H1 (cell line): ENCODE data around the gene MRTFB. TPM values are rescaled to one million over a fixed set of nuclear protein-coding genes. Genes with fewer than 3 reads are reported as not detected.

Source experiments
- CTCF ChIA-PET: fragments of 300-600 bp; sonication (Branson Sonifier 250); formaldehyde crosslinking; loops from one replicate; lab custom pipeline; 2021; ENCODE audit not compliant: partially characterized antibody; lab: Charles Lee
- POLR2A ChIA-PET: fragments of 300-600 bp; sonication (Branson Sonifier 250); formaldehyde crosslinking; loops from one replicate; lab custom pipeline; 2021; ENCODE audit warnings: inconsistent platforms; ENCODE audit not compliant: partially characterized antibody; lab: Charles Lee
- DNase-seq, 2 experiments: peaks; one replicate each; pipeline versions ENCODE4 v3.0.0 to v3.0.0-alpha.2; 2010 to 2022; ENCODE audit warnings: low spot score in 2 of 2, low read depth in 1 of 2, mixed read lengths in 1 of 2
- FAIRE-seq: peaks from 2 replicates; lab custom pipeline; 2011; peaks lifted over from hg19 to GRCh38; lab: Jason Lieb, UNC
- H2AFZ ChIP-seq: 2 replicates; pipeline ENCODE4 v1.8.1; 2012; ENCODE audit warnings: low read length, inconsistent platforms
- H2AK5ac ChIP-seq: 2 replicates; pipeline ENCODE4 v1.6.1; 2013; ENCODE audit warnings: low read depth, low read length
- H2BK120ac ChIP-seq: replicated peaks from 2 replicates; pipeline ENCODE3; 2013; ENCODE audit warnings: low read depth, low read length, inconsistent platforms
- H2BK12ac ChIP-seq: 2 replicates; pipeline ENCODE4 v1.6.1; 2013; ENCODE audit warnings: low read depth, low read length
- H2BK15ac ChIP-seq: 2 replicates; pipeline ENCODE4 v1.6.1; 2013; ENCODE audit warnings: low read length
- H2BK20ac ChIP-seq: 2 replicates; pipeline ENCODE4 v1.6.1; 2013; ENCODE audit warnings: low read length
- H2BK5ac ChIP-seq: 2 replicates; pipeline ENCODE4 v1.6.1; 2013; ENCODE audit warnings: low read depth, low read length
- H3K14ac ChIP-seq: 2 replicates; pipeline ENCODE4 v1.6.1; 2013; ENCODE audit warnings: inconsistent platforms; ENCODE audit not compliant: insufficient read length
- H3K18ac ChIP-seq: 2 replicates; pipeline ENCODE4 v1.6.1; 2013; ENCODE audit warnings: low read length; ENCODE audit errors: extremely low read depth
- H3K23ac ChIP-seq: 2 replicates; pipeline ENCODE4 v1.6.1; 2013; ENCODE audit warnings: inconsistent platforms; ENCODE audit not compliant: insufficient read length
- H3K23me2 ChIP-seq: 2 replicates; pipeline ENCODE4 v1.6.1; 2013; ENCODE audit warnings: low read depth, low read length
- H3K27ac ChIP-seq: 2 replicates; pipeline ENCODE4 v1.6.1; 2011; ENCODE audit warnings: low read depth, low read length, inconsistent platforms
- H3K27me3 ChIP-seq, 4 experiments: replicated peaks in 1 of 4; 1 replicate in 1 of 4; 2 replicates in 3 of 4; pipeline versions ENCODE4 v1.6.1 to v1.8.1; 2011 to 2013; ENCODE audit warnings: low read length in 3 of 4, mild to moderate bottlenecking in 3 of 4, inconsistent platforms in 2 of 4, mixed read lengths in 2 of 4, moderate library complexity in 1 of 4; ENCODE audit not compliant: control insufficient read depth in 3 of 4, insufficient read depth in 3 of 4; ENCODE audit errors: extremely low read depth in 1 of 4
- H3K36me3 ChIP-seq, 4 experiments: 2 replicates each; pipeline versions ENCODE4 v1.6.1 to v1.8.1; 2011 to 2013; ENCODE audit warnings: mild to moderate bottlenecking in 4 of 4, low read length in 3 of 4, moderate library complexity in 2 of 4, control low read depth in 1 of 4, inconsistent platforms in 1 of 4; ENCODE audit not compliant: insufficient read depth in 4 of 4, control insufficient read depth in 2 of 4
- H3K4ac ChIP-seq: replicated peaks from 2 replicates; pipeline ENCODE3; 2013; ENCODE audit warnings: low read length, low read depth, mixed read lengths, inconsistent platforms; ENCODE audit not compliant: insufficient read length
- H3K4me1 ChIP-seq, 4 experiments: replicated peaks in 1 of 4; 1 replicate in 1 of 4; 2 replicates in 3 of 4; pipeline versions ENCODE4 v1.6.1 to v1.8.1; 2011 to 2013; ENCODE audit warnings: low read length in 3 of 4, inconsistent platforms in 2 of 4, mixed read lengths in 1 of 4; ENCODE audit not compliant: insufficient read depth in 4 of 4, control insufficient read depth in 3 of 4
- H3K4me2 ChIP-seq, 2 experiments: 2 replicates each; pipeline versions ENCODE4 v1.6.1 to v1.8.1; 2011 to 2013; ENCODE audit warnings: low read depth in 2 of 2, low read length in 2 of 2, control low read depth in 1 of 2, inconsistent platforms in 1 of 2, mild to moderate bottlenecking in 1 of 2; ENCODE audit not compliant: insufficient read depth in 1 of 2
- H3K4me3 ChIP-seq, 4 experiments: fragments of 200-600, 300-600 bp in 1 of 4; sonication (generic), shearing (Covaris generic), sonication (Bioruptor Twin) in 1 of 4; 2 replicates each; pipeline versions ENCODE4 v1.5.1 to v1.8.1; 2011 to 2016; ENCODE audit warnings: low read length in 4 of 4, low read depth in 3 of 4, control low read depth in 2 of 4, inconsistent platforms in 2 of 4, mild to moderate bottlenecking in 2 of 4, mixed read lengths in 1 of 4, moderate library complexity in 1 of 4; ENCODE audit not compliant: insufficient read depth in 2 of 4; ENCODE audit errors: extremely low read depth in 1 of 4
- H3K56ac ChIP-seq: replicated peaks from 2 replicates; pipeline ENCODE3; 2013; ENCODE audit warnings: low read depth, mild to moderate bottlenecking, mixed read lengths, low read length, inconsistent platforms; ENCODE audit not compliant: insufficient read length
- H3K79me1 ChIP-seq: 2 replicates; pipeline ENCODE4 v1.6.1; 2013; ENCODE audit warnings: low read depth, low read length, control low read depth
- H3K79me2 ChIP-seq, 2 experiments: 2 replicates each; pipeline versions ENCODE4 v1.6.1 to v1.8.1; 2012 to 2013; ENCODE audit warnings: low read length in 2 of 2, mild to moderate bottlenecking in 2 of 2, inconsistent platforms in 1 of 2; ENCODE audit not compliant: insufficient read depth in 2 of 2, control insufficient read depth in 1 of 2
- H3K9ac ChIP-seq, 4 experiments: replicated peaks in 1 of 4; 1 replicate in 1 of 4; 2 replicates in 3 of 4; pipeline versions ENCODE4 v1.6.1 to v1.8.1; 2011 to 2013; ENCODE audit warnings: low read depth in 3 of 4, low read length in 3 of 4, control low read depth in 2 of 4, mild to moderate bottlenecking in 2 of 4, moderate library complexity in 2 of 4, inconsistent platforms in 1 of 4; ENCODE audit errors: extremely low read depth in 1 of 4
- H3K9me3 ChIP-seq, 2 experiments: 2 replicates each; pipeline versions ENCODE4 v1.6.1 to v1.8.1; 2012 to 2013; ENCODE audit warnings: mild to moderate bottlenecking in 2 of 2, moderate library complexity in 2 of 2, control low read depth in 1 of 2, inconsistent platforms in 1 of 2, low read depth in 1 of 2, low read length in 1 of 2, mixed read lengths in 1 of 2; ENCODE audit not compliant: insufficient read depth in 2 of 2
- H4K20me1 ChIP-seq, 2 experiments: replicated peaks in 1 of 2; 2 replicates each; pipeline versions ENCODE3 to v1.8.1; 2011 to 2013; ENCODE audit warnings: inconsistent platforms in 2 of 2, low read length in 2 of 2, mild to moderate bottlenecking in 1 of 2; ENCODE audit not compliant: insufficient read depth in 2 of 2, control insufficient read depth in 1 of 2
- H4K5ac ChIP-seq: 2 replicates; pipeline ENCODE4 v1.6.1; 2013; ENCODE audit warnings: low read length, low read depth, mixed read lengths, inconsistent platforms; ENCODE audit not compliant: insufficient read length
- H4K8ac ChIP-seq: 2 replicates; pipeline ENCODE4 v1.8.0; 2013; ENCODE audit warnings: mild to moderate bottlenecking, moderate library complexity, low read length, inconsistent platforms; ENCODE audit not compliant: insufficient read depth; ENCODE audit errors: extremely low read depth
- H4K91ac ChIP-seq: replicated peaks from 2 replicates; pipeline ENCODE3; 2013; ENCODE audit warnings: low read length, mixed read lengths, inconsistent platforms; ENCODE audit not compliant: insufficient read length
- RAD21 ChIP-seq, 2 experiments: IDR thresholded peaks in 1 of 2; conservative IDR thresholded peaks in 1 of 2; 2 replicates each; pipeline ENCODE4 v1.6.1; 2011; ENCODE audit warnings: low read depth in 2 of 2, low read length in 2 of 2, improper control_type of control experiment in 1 of 2, inconsistent platforms in 1 of 2, mild to moderate bottlenecking in 1 of 2, moderate library complexity in 1 of 2
- TAF7 ChIP-seq: optimal IDR thresholded peaks from 2 replicates; pipeline ENCODE3; 2011; ENCODE audit warnings: low read depth, mild to moderate bottlenecking, inconsistent platforms, low read length, moderate library complexity, borderline replicate concordance
- TBP ChIP-seq: IDR thresholded peaks from 2 replicates; pipeline ENCODE4 v1.6.1; 2011; ENCODE audit warnings: low read depth, low read length, improper control_type of control experiment
- TCF12 ChIP-seq: IDR thresholded peaks from 2 replicates; pipeline ENCODE4 v1.6.1; 2011; ENCODE audit warnings: low read depth, mild to moderate bottlenecking, low read length
- TEAD4 ChIP-seq: IDR thresholded peaks from 2 replicates; pipeline ENCODE4 v1.6.1; 2012; ENCODE audit warnings: low read depth, low read length, inconsistent platforms, mixed read lengths
- WGBS, 2 experiments: shearing (Covaris generic) in 1 of 2; methylation state at CpG; one replicate each; pipeline versions ENCODE4 v1.1.6 to v1.1.7; 2013 to 2015; ENCODE audit warnings: low lambda C conversion rate in 2 of 2, mixed read lengths in 2 of 2, inconsistent platforms in 1 of 2, low coverage in 1 of 2, missing lambda C conversion rate in 1 of 2; ENCODE audit not compliant: insufficient replicate concordance in 2 of 2, insufficient coverage in 1 of 2, insufficient read length in 1 of 2; ENCODE audit errors: extremely low coverage in 1 of 2, missing lambda C conversion rate in 1 of 2; 5-methylcytosine and 5-hydroxymethylcytosine counted together
- polyA plus RNA-seq, 7 experiments: library from polyadenylated mRNA; depleted of rRNA in 3 of 7; stranded (reverse) in 5 of 7; unstranded in 2 of 7; fragments of >200 nt in 5 of 7; fragments of 200-250 nt in 2 of 7; gene quantifications; 1 replicate in 5 of 7; 2 replicates in 1 of 7; 4 replicates in 1 of 7; pipeline versions ENCODE4 v1.2.1 to v1.2.3, GENCODE V29; 2011 to 2013; ENCODE audit warnings: missing spikeins in 2 of 7, mixed read lengths in 2 of 7
- total RNA-seq: library from RNA; stranded (reverse); fragmentation: NEBNext Ultra II Directional; extraction: Animal tissue kit (Norgen Biotek cat#: 25700); gene quantifications from 2 replicates; pipeline ENCODE4 v1.2.1, GENCODE V29; 2021
- TF ChIP-seq, protein P1 (sequence below), 3 experiments: IDR thresholded peaks; 1 replicate in 2 of 3; 2 replicates in 1 of 3; pipeline versions ENCODE4 v1.5.1 to v1.6.1; 2011; ENCODE audit warnings: low read length in 3 of 3, mild to moderate bottlenecking in 3 of 3, inconsistent platforms in 2 of 3, low read depth in 1 of 3, moderate library complexity in 1 of 3; ENCODE audit not compliant: insufficient read depth in 1 of 3; ENCODE audit errors: control extremely low read depth in 1 of 3
- TF ChIP-seq, protein P2 (sequence below): IDR thresholded peaks from 2 replicates; pipeline ENCODE4 v1.6.1; 2012; ENCODE audit warnings: low read length, inconsistent platforms

MRTFB gene
- total and polyA plus RNA-seq, 2 of the 8 experiments (the other 6 are each of a cell fraction or from before 2014, with no cell fraction given) = 13.5 to 34.9 TPM

DNA sequence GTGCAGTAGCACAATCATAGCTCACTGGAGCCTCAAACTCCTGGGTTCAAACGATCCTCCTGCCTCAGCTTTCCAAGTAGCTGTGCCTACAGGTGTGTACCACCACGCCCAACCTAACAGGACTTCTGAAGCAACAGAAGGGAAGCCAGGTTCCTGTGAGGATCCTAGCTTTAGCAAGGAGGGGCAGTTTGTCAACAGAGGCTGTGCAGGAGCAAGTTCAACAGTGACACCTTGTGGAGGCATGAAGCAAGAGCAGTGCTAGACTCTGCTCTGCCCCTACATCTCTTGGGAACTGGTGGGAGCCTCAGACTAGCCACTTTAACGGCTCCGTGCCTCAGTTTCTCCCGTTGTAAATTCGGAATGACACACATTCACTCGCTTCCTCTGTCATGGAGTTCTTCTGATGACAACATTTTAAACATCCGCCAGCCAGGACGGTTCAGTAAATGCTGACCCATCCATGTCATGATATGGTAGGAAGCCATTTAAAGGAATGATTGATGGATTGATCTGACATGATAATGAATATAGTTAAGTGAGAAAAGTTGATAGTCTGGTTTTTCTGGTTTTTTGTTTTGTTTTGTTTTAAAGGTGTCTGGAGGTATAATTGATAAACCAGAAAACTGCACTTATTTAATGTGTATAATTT is 218.7 kb downstream of the MRTFB start:
- H3K27ac ChIP-seq = no peak overlapping the region
- no peak overlapping the region for H4K8ac ChIP-seq
- FAIRE-seq (peak; percentile 94), DNase-seq (peak in 1 of 2 experiments; percentile 69)
- no peak overlapping the region for H3K56ac ChIP-seq
- H4K20me1 ChIP-seq = no peaks in the 10 kb centered on the region
- H3K14ac ChIP-seq = no peak overlapping the region
- no peak overlapping the region for H4K5ac ChIP-seq
- no peak overlapping the region for H3K18ac ChIP-seq
- H3K27me3 ChIP-seq = no peaks in the 10 kb centered on the region
- H3K4me2 ChIP-seq = no peak overlapping the region
- H2BK12ac ChIP-seq = no peak overlapping the region
- no peaks in the 10 kb centered on the region for H3K79me1 ChIP-seq
- no peaks in the 10 kb centered on the region for H3K79me2 ChIP-seq
- peaks cover 9% of the 10 kb centered on the region; the same call in 1 of the 2 replicates for H3K23me2 ChIP-seq
- H3K4me1 ChIP-seq = no peaks in the 10 kb centered on the region; a peak in 3 of 7 replicates
- ChIA-PET POLR2A (no interaction called here), CTCF (interaction anchor here (0.6 to 2.2 kb wide), 29 partner anchors 10 to 412 kb away, joined by 3 to 20 read pairs (median 3); partner anchors contain the start of gene ERCC4)
- H2BK20ac ChIP-seq = no peak overlapping the region
- H2AFZ ChIP-seq = no peak overlapping the region
- H2BK5ac ChIP-seq = no peak overlapping the region
- no peak overlapping the region for H2BK120ac ChIP-seq
- H2BK15ac ChIP-seq = no peak overlapping the region
- H3K36me3 ChIP-seq = no peaks in the 10 kb centered on the region
- H3K9me3 ChIP-seq = no peaks in the 10 kb centered on the region
- H3K23ac ChIP-seq = no peak overlapping the region
- H3K4me3 ChIP-seq = no peak overlapping the region
- H3K4ac ChIP-seq = no peak overlapping the region
- no peak overlapping the region for H3K9ac ChIP-seq
- 47% methylated on average over 9 of the region's 9 CpGs; no CpG with 5 or more reads in 1 of the 2 experiments for WGBS, 2 experiments
- no peak overlapping the region for H4K91ac ChIP-seq
- H2AK5ac ChIP-seq = no peak overlapping the region
- TF ChIP-seq, protein P1, sequence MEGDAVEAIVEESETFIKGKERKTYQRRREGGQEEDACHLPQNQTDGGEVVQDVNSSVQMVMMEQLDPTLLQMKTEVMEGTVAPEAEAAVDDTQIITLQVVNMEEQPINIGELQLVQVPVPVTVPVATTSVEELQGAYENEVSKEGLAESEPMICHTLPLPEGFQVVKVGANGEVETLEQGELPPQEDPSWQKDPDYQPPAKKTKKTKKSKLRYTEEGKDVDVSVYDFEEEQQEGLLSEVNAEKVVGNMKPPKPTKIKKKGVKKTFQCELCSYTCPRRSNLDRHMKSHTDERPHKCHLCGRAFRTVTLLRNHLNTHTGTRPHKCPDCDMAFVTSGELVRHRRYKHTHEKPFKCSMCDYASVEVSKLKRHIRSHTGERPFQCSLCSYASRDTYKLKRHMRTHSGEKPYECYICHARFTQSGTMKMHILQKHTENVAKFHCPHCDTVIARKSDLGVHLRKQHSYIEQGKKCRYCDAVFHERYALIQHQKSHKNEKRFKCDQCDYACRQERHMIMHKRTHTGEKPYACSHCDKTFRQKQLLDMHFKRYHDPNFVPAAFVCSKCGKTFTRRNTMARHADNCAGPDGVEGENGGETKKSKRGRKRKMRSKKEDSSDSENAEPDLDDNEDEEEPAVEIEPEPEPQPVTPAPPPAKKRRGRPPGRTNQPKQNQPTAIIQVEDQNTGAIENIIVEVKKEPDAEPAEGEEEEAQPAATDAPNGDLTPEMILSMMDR (IDR thresholded peaks at IDR 0.05; ENCODE audit: control extremely low read depth in 1 of 3, insufficient read depth in 1 of 3, low read depth in 1 of 3, low read length in 3 of 3) = peak; percentile 75 to 99 (median 94)
- TF ChIP-seq, protein P2, sequence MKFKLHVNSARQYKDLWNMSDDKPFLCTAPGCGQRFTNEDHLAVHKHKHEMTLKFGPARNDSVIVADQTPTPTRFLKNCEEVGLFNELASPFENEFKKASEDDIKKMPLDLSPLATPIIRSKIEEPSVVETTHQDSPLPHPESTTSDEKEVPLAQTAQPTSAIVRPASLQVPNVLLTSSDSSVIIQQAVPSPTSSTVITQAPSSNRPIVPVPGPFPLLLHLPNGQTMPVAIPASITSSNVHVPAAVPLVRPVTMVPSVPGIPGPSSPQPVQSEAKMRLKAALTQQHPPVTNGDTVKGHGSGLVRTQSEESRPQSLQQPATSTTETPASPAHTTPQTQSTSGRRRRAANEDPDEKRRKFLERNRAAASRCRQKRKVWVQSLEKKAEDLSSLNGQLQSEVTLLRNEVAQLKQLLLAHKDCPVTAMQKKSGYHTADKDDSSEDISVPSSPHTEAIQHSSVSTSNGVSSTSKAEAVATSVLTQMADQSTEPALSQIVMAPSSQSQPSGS = peak; percentile 65; the same call in 1 of the 2 replicates
- TF ChIP-seq TBP = peak; percentile 19; the same call in 1 of the 2 replicates
- TF ChIP-seq TCF12 = 0 out of 2 replicates have a peak, but pooled peaks have one; percentile 37
- peak; percentile 97 to 98 for TF ChIP-seq RAD21 (IDR thresholded peaks at IDR 0.05 in 1 of 2, conservative IDR thresholded peaks at IDR 0.05 in 1 of 2; ENCODE audit: low read depth in 2 of 2, low read length in 2 of 2)
- TF ChIP-seq TEAD4 = no peak
- TF ChIP-seq TAF7 = no peak
